Lower leg skin (tissue), 3 donors: ENCODE measurements around the gene SNX30.

Experiments
- POLR2A ChIP-seq, 2 donors: fragments of 450-650 bp; IDR thresholded peaks; one replicate each; pipeline ENCODE4 v1.6.1; 2016 to 2017; ENCODE audit warnings: antibody characterized with exemption in 2 of 2, mild to moderate bottlenecking in 1 of 2, moderate library complexity in 1 of 2
- TF ChIP-seq, protein P1 (sequence below), 3 donors: fragments of 450-650 bp; IDR thresholded peaks; one replicate each; pipeline ENCODE4 v1.5.1; 2016; ENCODE audit warnings: antibody characterized with exemption in 3 of 3, mild to moderate bottlenecking in 3 of 3, moderate library complexity in 2 of 3

DNA sequence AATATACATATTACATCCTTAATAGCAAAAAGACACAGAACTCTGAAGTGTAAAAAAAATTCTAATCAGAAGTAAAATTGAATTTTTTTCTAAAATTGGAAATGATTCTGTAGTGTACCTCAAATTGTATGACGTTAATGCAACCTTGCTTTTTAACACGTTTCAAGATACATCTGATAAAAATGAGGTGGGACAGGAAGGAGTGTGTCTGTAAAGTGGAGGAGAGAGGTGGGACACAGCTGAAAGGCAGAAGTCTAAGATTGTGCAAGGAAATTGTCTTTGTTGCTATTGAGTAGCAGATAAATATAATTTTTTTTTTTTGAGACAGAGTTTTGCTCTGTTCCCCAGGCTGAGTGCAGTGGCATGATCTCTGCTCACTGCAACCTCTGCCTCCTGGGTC is 15.7 kb upstream of the SNX30 start:
- TF ChIP-seq, protein P1, sequence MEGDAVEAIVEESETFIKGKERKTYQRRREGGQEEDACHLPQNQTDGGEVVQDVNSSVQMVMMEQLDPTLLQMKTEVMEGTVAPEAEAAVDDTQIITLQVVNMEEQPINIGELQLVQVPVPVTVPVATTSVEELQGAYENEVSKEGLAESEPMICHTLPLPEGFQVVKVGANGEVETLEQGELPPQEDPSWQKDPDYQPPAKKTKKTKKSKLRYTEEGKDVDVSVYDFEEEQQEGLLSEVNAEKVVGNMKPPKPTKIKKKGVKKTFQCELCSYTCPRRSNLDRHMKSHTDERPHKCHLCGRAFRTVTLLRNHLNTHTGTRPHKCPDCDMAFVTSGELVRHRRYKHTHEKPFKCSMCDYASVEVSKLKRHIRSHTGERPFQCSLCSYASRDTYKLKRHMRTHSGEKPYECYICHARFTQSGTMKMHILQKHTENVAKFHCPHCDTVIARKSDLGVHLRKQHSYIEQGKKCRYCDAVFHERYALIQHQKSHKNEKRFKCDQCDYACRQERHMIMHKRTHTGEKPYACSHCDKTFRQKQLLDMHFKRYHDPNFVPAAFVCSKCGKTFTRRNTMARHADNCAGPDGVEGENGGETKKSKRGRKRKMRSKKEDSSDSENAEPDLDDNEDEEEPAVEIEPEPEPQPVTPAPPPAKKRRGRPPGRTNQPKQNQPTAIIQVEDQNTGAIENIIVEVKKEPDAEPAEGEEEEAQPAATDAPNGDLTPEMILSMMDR (IDR thresholded peaks at IDR 0.05), result no peak
- no peak for TF ChIP-seq POLR2A (IDR thresholded peaks at IDR 0.05)
